Loucy (cell line): ENCODE results near the gene GCHFR.

Experiments
- CTCF ChIP-seq: fragments of 200-600 bp; sonication (generic); conservative IDR thresholded peaks from 2 replicates; pipeline ENCODE4 v1.5.1; 2014; ENCODE audit warnings: mild to moderate bottlenecking, antibody characterized with exemption, low read length
- EZH2phosphoT487 ChIP-seq: fragments of 200-600 bp; IDR thresholded peaks from 2 replicates; pipeline ENCODE4 v1.6.1; 2018; ENCODE audit warnings: antibody characterized with exemption, mild to moderate bottlenecking, moderate library complexity, borderline replicate concordance

- TF ChIP-seq CTCF (no peak), EZH2phosphoT487 (no peak)
Measured at GRCh38 chr15:40722354-40722753, 41.5 kb upstream of the GCHFR start.
